PC-9 (cell line): ENCODE measurements around the gene TMEM200C.

Experiments used
- CTCF ChIP-seq: fragments of 200-600 bp; sonication (generic); conservative IDR thresholded peaks from 2 replicates; pipeline ENCODE4 v1.6.1; 2017; ENCODE audit warnings: mixed run types, antibody characterized with exemption, mild to moderate bottlenecking, moderate library complexity
- EZH2 ChIP-seq: fragments of 200-600 bp; sonication (generic); IDR thresholded peaks from 2 replicates; pipeline ENCODE4 v1.8.0; 2017; ENCODE audit warnings: antibody characterized with exemption, low read depth

- TF ChIP-seq CTCF (no peak), EZH2 (no peak)
Observed at GRCh38 chr18:5874336-5874735, 21.0 kb downstream of the TMEM200C start.
